ENCODE data around the gene C20orf204.

- TF ChIP-seq POLR2A (IDR thresholded peaks at IDR 0.05) (no peak), CTCF (IDR thresholded peaks at IDR 0.05) (no peak)
Observed at GRCh38 chr20:64039293-64040160, 3.5 kb downstream of the C20orf204 start.

All from transverse colon (tissue), 3 donors.